ENCODE measurements around the gene SCIMP.
"Not testable (repeated sequence)": the region's sequence is repeated elsewhere in the genome, so short reads cannot be mapped to it uniquely, and the experiment has no call there.

The SCIMP gene

GRCh38 chr17:5221912-5222311 lies 12.7 kb downstream of the SCIMP start:
- H3K4me3 Mint-ChIP-seq; H3K27me3 Mint-ChIP-seq; H3K9me3 Mint-ChIP-seq; intact Hi-C loops (cut with micrococcal nuclease): not testable (repeated sequence)
- Mint-ChIP-seq H3K27ac (peak overlapping the region; percentile 36), H3K4me1 (ENCODE audit: low read depth) (peaks cover 48% of the 10 kb centered on the region), H3K36me3 (ENCODE audit: low read depth) (peaks cover 97% of the 10 kb centered on the region)

- H3K36me3 Mint-ChIP-seq (ENCODE audit: low read depth), result peaks cover 100% of the 10 kb centered on the region
- H3K4me3 Mint-ChIP-seq, result no peak overlapping the region
- H3K4me1 Mint-ChIP-seq (ENCODE audit: low read depth), result peaks cover 43% of the 10 kb centered on the region
- H3K27me3 Mint-ChIP-seq, result no peaks in the 10 kb centered on the region
- no peaks in the 10 kb centered on the region for H3K9me3 Mint-ChIP-seq
- no peak overlapping the region for H3K27ac Mint-ChIP-seq
- intact Hi-C loops (cut with micrococcal nuclease), result no loop called here
These were observed 14.6 kb downstream of the SCIMP start for GRCh38 chr17:5220074-5220473.

- Mint-ChIP-seq H3K9me3 (no peaks in the 10 kb centered on the region), H3K4me1 (ENCODE audit: low read depth) (peaks cover 38% of the 10 kb centered on the region), H3K36me3 (ENCODE audit: low read depth) (peaks cover 100% of the 10 kb centered on the region), H3K27ac (no peak overlapping the region), H3K27me3 (no peaks in the 10 kb centered on the region), H3K4me3 (no peak overlapping the region)
- intact Hi-C loops (cut with micrococcal nuclease), result no loop called here
These were observed 15.1 kb downstream of the SCIMP start for GRCh38 chr17:5219536-5219935.

- H3K4me3 Mint-ChIP-seq; H3K9me3 Mint-ChIP-seq; H3K27me3 Mint-ChIP-seq; H3K27ac Mint-ChIP-seq; intact Hi-C loops (cut with micrococcal nuclease): not testable (repeated sequence)
- Mint-ChIP-seq H3K36me3 (ENCODE audit: low read depth) (peaks cover 100% of the 10 kb centered on the region), H3K4me1 (ENCODE audit: low read depth) (peaks cover 42% of the 10 kb centered on the region)
These were observed 17.1 kb downstream of the SCIMP start for GRCh38 chr17:5217562-5217961.

- H3K9me3 Mint-ChIP-seq, result no peaks in the 10 kb centered on the region
- H3K36me3 Mint-ChIP-seq (ENCODE audit: low read depth), result peaks cover 79% of the 10 kb centered on the region
- H3K4me1 Mint-ChIP-seq (ENCODE audit: low read depth), result peaks cover 70% of the 10 kb centered on the region
- peak overlapping the region; percentile 70 for H3K27ac Mint-ChIP-seq
- H3K27me3 Mint-ChIP-seq, result no peaks in the 10 kb centered on the region
- intact Hi-C loops (cut with micrococcal nuclease), result no loop called here
- H3K4me3 Mint-ChIP-seq, result peak overlapping the region; percentile 55
These were observed 23.2 kb downstream of the SCIMP start for GRCh38 chr17:5211458-5211857.

- peaks cover 72% of the 10 kb centered on the region for H3K36me3 Mint-ChIP-seq (ENCODE audit: low read depth)
- H3K27me3 Mint-ChIP-seq, result no peaks in the 10 kb centered on the region
- no peaks in the 10 kb centered on the region for H3K9me3 Mint-ChIP-seq
- peaks cover 68% of the 10 kb centered on the region for H3K4me1 Mint-ChIP-seq (ENCODE audit: low read depth)
- intact Hi-C loops (cut with micrococcal nuclease), result no loop called here
- peak overlapping the region; percentile 70 for H3K27ac Mint-ChIP-seq
- H3K4me3 Mint-ChIP-seq, result peak overlapping the region; percentile 55
These were observed 23.9 kb downstream of the SCIMP start for GRCh38 chr17:5210614-5211252.

GRCh38 chr17:5210091-5210490 lies 24.6 kb downstream of the SCIMP start:
- peaks cover 63% of the 10 kb centered on the region for H3K4me1 Mint-ChIP-seq (ENCODE audit: low read depth)
- no peak overlapping the region for H3K4me3 Mint-ChIP-seq
- intact Hi-C loops (cut with micrococcal nuclease), result no loop called here
- H3K36me3 Mint-ChIP-seq (ENCODE audit: low read depth), result peaks cover 65% of the 10 kb centered on the region
- peak overlapping the region; percentile 70 for H3K27ac Mint-ChIP-seq
- H3K27me3 Mint-ChIP-seq, result no peaks in the 10 kb centered on the region
- no peaks in the 10 kb centered on the region for H3K9me3 Mint-ChIP-seq

GRCh38 chr17:5209396-5209795 lies 25.3 kb downstream of the SCIMP start:
- Mint-ChIP-seq H3K4me1 (ENCODE audit: low read depth) (peaks cover 63% of the 10 kb centered on the region), H3K27me3 (no peaks in the 10 kb centered on the region), H3K36me3 (ENCODE audit: low read depth) (peaks cover 60% of the 10 kb centered on the region), H3K4me3 (no peak overlapping the region), H3K9me3 (no peaks in the 10 kb centered on the region), H3K27ac (no peak overlapping the region)
- intact Hi-C loops (cut with micrococcal nuclease), result no loop called here

- Mint-ChIP-seq H3K9me3 (no peaks in the 10 kb centered on the region), H3K27ac (no peak overlapping the region), H3K27me3 (no peaks in the 10 kb centered on the region), H3K4me3 (no peak overlapping the region), H3K4me1 (ENCODE audit: low read depth) (peaks cover 16% of the 10 kb centered on the region), H3K36me3 (ENCODE audit: low read depth) (peaks cover 21% of the 10 kb centered on the region)
- intact Hi-C loops (cut with micrococcal nuclease), result no loop called here
These were observed 30.8 kb downstream of the SCIMP start for GRCh38 chr17:5203908-5204294.

GRCh38 chr17:5203178-5203907 lies 31.3 kb downstream of the SCIMP start:
- Mint-ChIP-seq H3K4me1 (ENCODE audit: low read depth) (peaks cover 11% of the 10 kb centered on the region), H3K36me3 (ENCODE audit: low read depth) (peaks cover 15% of the 10 kb centered on the region), H3K27me3 (no peaks in the 10 kb centered on the region), H3K27ac (no peak overlapping the region), H3K9me3 (no peaks in the 10 kb centered on the region), H3K4me3 (no peak overlapping the region)
- intact Hi-C loops (cut with micrococcal nuclease), result no loop called here

GRCh38 chr17:5201011-5201410 lies 33.6 kb downstream of the SCIMP start:
- Mint-ChIP-seq H3K9me3 (no peaks in the 10 kb centered on the region), H3K4me3 (no peak overlapping the region), H3K27ac (no peak overlapping the region), H3K4me1 (ENCODE audit: low read depth) (peaks cover 5% of the 10 kb centered on the region), H3K27me3 (no peaks in the 10 kb centered on the region), H3K36me3 (ENCODE audit: low read depth) (peaks cover 15% of the 10 kb centered on the region)
- intact Hi-C loops (cut with micrococcal nuclease), result no loop called here

- Mint-ChIP-seq H3K4me3 (no peak overlapping the region), H3K27me3 (no peaks in the 10 kb centered on the region), H3K4me1 (ENCODE audit: low read depth) (peaks cover 5% of the 10 kb centered on the region), H3K9me3 (no peaks in the 10 kb centered on the region), H3K27ac (no peak overlapping the region), H3K36me3 (ENCODE audit: low read depth) (peaks cover 15% of the 10 kb centered on the region)
- intact Hi-C loops (cut with micrococcal nuclease), result no loop called here
These were observed 34.3 kb downstream of the SCIMP start for GRCh38 chr17:5200360-5200759.

- intact Hi-C loops (cut with micrococcal nuclease), result no loop called here
- no peaks in the 10 kb centered on the region for H3K4me1 Mint-ChIP-seq (ENCODE audit: low read depth)
- H3K4me3 Mint-ChIP-seq, result no peak overlapping the region
- H3K9me3 Mint-ChIP-seq, result no peaks in the 10 kb centered on the region
- peaks cover 4% of the 10 kb centered on the region for H3K36me3 Mint-ChIP-seq (ENCODE audit: low read depth)
- H3K27me3 Mint-ChIP-seq, result no peaks in the 10 kb centered on the region
- H3K27ac Mint-ChIP-seq, result no peak overlapping the region
These were observed 36.2 kb downstream of the SCIMP start for GRCh38 chr17:5198472-5198871.

- intact Hi-C loops (cut with micrococcal nuclease), result loop anchor here (5.0 kb wide), 1 partner anchor 117 kb away; the partner anchor contains the start of gene ZFP3
- Mint-ChIP-seq H3K4me3 (no peak overlapping the region), H3K36me3 (ENCODE audit: low read depth) (peaks cover 21% of the 10 kb centered on the region), H3K27me3 (no peaks in the 10 kb centered on the region), H3K9me3 (peaks cover 7% of the 10 kb centered on the region), H3K4me1 (ENCODE audit: low read depth) (peaks cover 20% of the 10 kb centered on the region), H3K27ac (no peak overlapping the region)
These were observed 40.3 kb downstream of the SCIMP start for GRCh38 chr17:5194346-5194745.
